Measurements from ENCODE around the gene CCDC192.

- TF ChIP-seq CTCF (tag by site-specific recombination; IDR thresholded peaks at IDR 0.05) (no peak), REST (tag by site-specific recombination; IDR thresholded peaks at IDR 0.05) (no peak), HOXA7 (CRISPR knock-in tag; IDR thresholded peaks at IDR 0.05; ENCODE audit: borderline replicate concordance) (no peak), PBX3 (CRISPR knock-in tag; IDR thresholded peaks at IDR 0.05) (no peak), ZNF548 (tag by site-specific recombination; IDR thresholded peaks at IDR 0.05) (no peak), ZNF133 (tag by site-specific recombination; IDR thresholded peaks at IDR 0.05) (no peak), ZNF561 (tag by site-specific recombination; IDR thresholded peaks at IDR 0.05; ENCODE audit: borderline replicate concordance) (no peak), ZNF140 (tag by site-specific recombination; IDR thresholded peaks at IDR 0.05) (no peak), ZNF24 (tag by site-specific recombination; IDR thresholded peaks at IDR 0.05) (no peak), ZNF311 (tag by site-specific recombination; IDR thresholded peaks at IDR 0.05; ENCODE audit: borderline replicate concordance) (no peak), ZNF214 (tag by site-specific recombination; IDR thresholded peaks at IDR 0.05; ENCODE audit: borderline replicate concordance) (no peak), ZBTB6 (tag by site-specific recombination; IDR thresholded peaks at IDR 0.05) (no peak)
Observed at GRCh38 chr5:127967983-127968592, 264.9 kb downstream of the CCDC192 start.
